Epithelial cell of esophagus (primary cell): Measurements from ENCODE around the gene ABHD12.

Experiments used
- DNase-seq: peaks from one replicate; pipeline ENCODE4 v3.0.0; 2010; ENCODE audit warnings: low read depth
- H3K4me3 ChIP-seq: 2 replicates; pipeline ENCODE4 v1.5.1; 2011; ENCODE audit warnings: mild to moderate bottlenecking, low read length, control low read depth
- CTCF ChIP-seq: IDR thresholded peaks from 2 replicates; pipeline ENCODE4 v1.5.1; 2011; ENCODE audit warnings: low read depth, mild to moderate bottlenecking, low read length, control low read depth, inconsistent platforms; ENCODE audit not compliant: insufficient read depth; ENCODE audit errors: missing control alignments

Gene ABHD12

GRCh38 chr20:25277941-25278521, 112.6 kb downstream of the ABHD12 start:
- DNase-seq: no peak
- TF ChIP-seq CTCF: no peak
- no peak overlapping the region for H3K4me3 ChIP-seq

GRCh38 chr20:25277051-25277801, 113.4 kb downstream of the ABHD12 start:
- TF ChIP-seq CTCF: no peak
- no peak for DNase-seq
- no peak overlapping the region for H3K4me3 ChIP-seq

DNA sequence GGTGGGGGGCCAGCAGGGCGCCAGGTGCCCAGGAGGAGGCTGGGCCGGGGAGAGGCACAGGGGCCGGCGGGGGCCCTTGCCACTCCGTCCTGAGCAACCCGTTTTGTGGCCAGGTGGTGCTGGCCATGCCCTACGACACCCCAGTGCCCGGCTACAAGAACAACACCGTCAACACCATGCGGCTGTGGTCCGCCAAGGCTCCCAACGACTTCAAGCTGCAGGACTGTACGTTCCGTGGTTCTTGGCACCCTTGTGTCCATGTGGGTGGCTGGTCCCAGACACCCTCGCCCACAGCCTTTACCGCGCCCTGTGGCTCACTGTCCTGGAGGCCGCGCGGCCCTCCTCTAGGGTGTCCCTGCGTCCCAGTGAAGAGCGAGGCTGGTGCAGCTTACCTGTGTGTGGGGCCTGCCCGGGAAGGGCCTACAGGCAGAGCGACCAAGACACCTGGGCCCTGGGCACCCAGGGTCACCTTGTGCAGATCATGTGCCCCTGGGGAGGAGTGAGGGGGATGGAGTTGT, 114.0 kb downstream of the ABHD12 start:
- no peak overlapping the region for H3K4me3 ChIP-seq
- no peak for TF ChIP-seq CTCF
- DNase-seq: no peak

- TF ChIP-seq CTCF: no peak
- no peak for DNase-seq
- no peak overlapping the region for H3K4me3 ChIP-seq
Measured at GRCh38 chr20:25275813-25276532, 114.7 kb downstream of the ABHD12 start.

DNA sequence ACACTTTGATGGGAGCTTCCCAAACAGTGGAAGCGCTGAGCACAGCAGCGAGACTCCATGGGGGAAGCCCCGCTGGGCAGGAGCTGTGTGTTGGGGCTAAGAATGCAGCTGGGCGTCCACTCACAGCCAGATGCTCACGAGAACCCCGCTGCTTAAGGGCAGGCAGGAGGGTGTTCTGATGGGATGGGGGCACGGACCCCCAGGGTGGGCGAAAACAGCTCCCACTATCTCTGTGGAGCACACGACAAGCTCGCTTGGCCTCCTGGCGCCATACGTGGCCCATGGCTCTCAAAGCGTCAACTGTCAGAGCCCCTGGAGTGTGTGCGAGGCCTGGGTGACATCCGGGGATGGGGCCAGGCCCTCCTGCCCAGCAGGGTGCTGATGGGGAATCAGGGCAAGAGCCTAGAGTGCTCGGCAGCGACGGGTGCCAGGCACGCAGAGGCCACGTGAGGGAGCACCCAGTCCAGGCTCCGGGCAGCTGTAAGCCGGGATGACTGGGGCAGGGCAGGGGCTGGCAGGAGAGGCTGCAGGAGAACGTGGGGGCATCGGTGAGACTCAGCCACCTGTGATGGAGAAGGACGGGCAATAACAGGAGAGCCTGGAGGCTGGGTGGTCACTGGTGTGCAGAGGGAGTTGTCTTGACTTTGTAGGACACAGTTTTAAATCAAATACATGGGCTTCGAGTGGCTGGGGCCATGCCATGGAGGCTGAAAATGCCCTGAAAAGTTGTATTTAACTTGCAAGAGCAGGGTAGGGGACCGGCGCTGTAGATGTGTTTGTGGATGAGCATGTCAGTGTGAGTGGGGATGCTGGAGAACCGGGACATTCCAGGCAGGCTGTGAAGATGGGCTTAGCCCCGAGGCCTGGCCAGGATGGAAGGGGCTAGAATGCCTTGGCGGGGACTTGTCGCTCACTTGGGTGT, 115.5 kb downstream of the ABHD12 start:
- TF ChIP-seq CTCF: no peak
- H3K4me3 ChIP-seq: no peak overlapping the region
- DNase-seq: no peak

GRCh38 chr20:25274481-25274880, 116.2 kb downstream of the ABHD12 start:
- no peak overlapping the region for H3K4me3 ChIP-seq
- DNase-seq: no peak
- no peak for TF ChIP-seq CTCF
